ENCODE data around the gene GTF2F2. TPM values are rescaled to one million over a fixed set of nuclear protein-coding genes. Genes with fewer than 3 reads are reported as not detected.

GTF2F2 gene
- total and polyA plus RNA-seq, 2 donors (not counting 1 experiment from before 2014, with no cell fraction given): 5.9 to 19.6 TPM

DNA sequence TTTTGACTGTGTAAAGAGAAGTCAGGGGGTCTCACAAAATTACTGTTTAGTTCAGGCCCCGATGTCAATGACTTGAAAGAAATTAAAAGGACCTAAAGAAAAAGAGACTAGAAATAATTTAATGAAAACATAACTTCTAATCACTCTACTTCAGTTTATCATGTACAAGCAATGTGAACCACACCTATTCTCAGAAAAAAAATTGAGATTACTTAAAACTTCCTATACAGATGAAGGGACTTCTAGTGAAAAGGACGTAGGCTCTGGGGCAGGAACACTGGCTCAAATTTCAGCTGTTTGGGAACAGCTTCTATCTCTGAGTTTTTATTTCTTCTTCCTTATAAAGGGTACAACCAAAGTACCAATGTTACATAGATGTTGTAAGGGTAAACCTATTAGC is 182.7 kb downstream of the GTF2F2 start:
- no peak for ATAC-seq (ENCODE audit: low read depth)
- TF ChIP-seq, protein P1, sequence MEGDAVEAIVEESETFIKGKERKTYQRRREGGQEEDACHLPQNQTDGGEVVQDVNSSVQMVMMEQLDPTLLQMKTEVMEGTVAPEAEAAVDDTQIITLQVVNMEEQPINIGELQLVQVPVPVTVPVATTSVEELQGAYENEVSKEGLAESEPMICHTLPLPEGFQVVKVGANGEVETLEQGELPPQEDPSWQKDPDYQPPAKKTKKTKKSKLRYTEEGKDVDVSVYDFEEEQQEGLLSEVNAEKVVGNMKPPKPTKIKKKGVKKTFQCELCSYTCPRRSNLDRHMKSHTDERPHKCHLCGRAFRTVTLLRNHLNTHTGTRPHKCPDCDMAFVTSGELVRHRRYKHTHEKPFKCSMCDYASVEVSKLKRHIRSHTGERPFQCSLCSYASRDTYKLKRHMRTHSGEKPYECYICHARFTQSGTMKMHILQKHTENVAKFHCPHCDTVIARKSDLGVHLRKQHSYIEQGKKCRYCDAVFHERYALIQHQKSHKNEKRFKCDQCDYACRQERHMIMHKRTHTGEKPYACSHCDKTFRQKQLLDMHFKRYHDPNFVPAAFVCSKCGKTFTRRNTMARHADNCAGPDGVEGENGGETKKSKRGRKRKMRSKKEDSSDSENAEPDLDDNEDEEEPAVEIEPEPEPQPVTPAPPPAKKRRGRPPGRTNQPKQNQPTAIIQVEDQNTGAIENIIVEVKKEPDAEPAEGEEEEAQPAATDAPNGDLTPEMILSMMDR (IDR thresholded peaks at IDR 0.05): no peak
- TF ChIP-seq EZH2 (IDR thresholded peaks at IDR 0.05; ENCODE audit: borderline replicate concordance, insufficient read depth, low read depth, low read length, poor library complexity, severe bottlenecking): no peak
- peaks cover 14% of the 10 kb centered on the region for H3K27me3 Mint-ChIP-seq
- H3K9me3 Mint-ChIP-seq (ENCODE audit: insufficient read depth): no peaks in the 10 kb centered on the region
- ChIA-PET POLR2A (no interaction called here), CTCF (interaction anchor here (0.8 to 1.3 kb wide), 3 partner anchors 254 to 256 kb away, joined by 3 read pairs; no protein-coding TSS in a partner anchor)
- DNase-seq: no peak
- H2AFZ ChIP-seq (ENCODE audit: insufficient read depth, low read depth, low read length, poor library complexity, severe bottlenecking): no peak overlapping the region
- no peak overlapping the region for H3K27ac Mint-ChIP-seq
- peaks cover 0 to 4% of the 10 kb centered on the region in 2 donors for H3K4me1 ChIP-seq (ENCODE audit: control insufficient read depth in 2 of 2, insufficient read depth in 2 of 2, low read length in 2 of 2)
- no peaks in the 10 kb centered on the region for H3K79me2 ChIP-seq (ENCODE audit: control insufficient read depth, insufficient read depth, low read length)
- peaks cover 0 to 6% (median 0%) of the 10 kb centered on the region in 4 experiments for H3K27me3 ChIP-seq (replicated peaks in 1 of 4; ENCODE audit: control extremely low read depth in 1 of 4, control insufficient read depth in 3 of 4, insufficient read depth in 4 of 4, low read length in 3 of 4)
- H3K4me3 ChIP-seq (ENCODE audit: control extremely low read depth in 1 of 5, extremely low read depth in 1 of 5, insufficient read depth in 1 of 5, low read depth in 2 of 5, low read length in 4 of 5): no peak overlapping the region
- WGBS (ENCODE audit: insufficient coverage): no CpG with 5 or more reads among the region's 2 CpGs
- no peak overlapping the region for H3K27ac ChIP-seq (ENCODE audit: low read length in 2 of 2)
- H3K4me2 ChIP-seq (replicated peaks; ENCODE audit: low read depth, low read length, poor library complexity, severe bottlenecking): no peak overlapping the region
- intact Hi-C loops (cut with micrococcal nuclease): loop anchor here (10.0 kb wide), 1 partner anchor 178 kb away; the partner anchor contains the start of gene GTF2F2
- H3K36me3 ChIP-seq (replicated peaks in 1 of 2; ENCODE audit: control extremely low read depth in 1 of 2, control insufficient read depth in 1 of 2, extremely low read depth in 1 of 2, insufficient read depth in 2 of 2, low read length in 1 of 2): no peaks in the 10 kb centered on the region
- peaks cover 2% of the 10 kb centered on the region for H3K4me1 Mint-ChIP-seq
- peaks cover 0 to 4% (median 0%) of the 10 kb centered on the region in 3 donors for H3K9me3 ChIP-seq (ENCODE audit: control extremely low read depth in 1 of 3, control insufficient read depth in 2 of 3, insufficient read depth in 1 of 3, low read length in 2 of 3)
- no peak overlapping the region for H3K9ac ChIP-seq (ENCODE audit: low read length)
- no peaks in the 10 kb centered on the region for H4K20me1 ChIP-seq (ENCODE audit: control insufficient read depth, insufficient read depth, low read length, poor library complexity, severe bottlenecking)
- H3K4me3 Mint-ChIP-seq: no peak overlapping the region

DNA sequence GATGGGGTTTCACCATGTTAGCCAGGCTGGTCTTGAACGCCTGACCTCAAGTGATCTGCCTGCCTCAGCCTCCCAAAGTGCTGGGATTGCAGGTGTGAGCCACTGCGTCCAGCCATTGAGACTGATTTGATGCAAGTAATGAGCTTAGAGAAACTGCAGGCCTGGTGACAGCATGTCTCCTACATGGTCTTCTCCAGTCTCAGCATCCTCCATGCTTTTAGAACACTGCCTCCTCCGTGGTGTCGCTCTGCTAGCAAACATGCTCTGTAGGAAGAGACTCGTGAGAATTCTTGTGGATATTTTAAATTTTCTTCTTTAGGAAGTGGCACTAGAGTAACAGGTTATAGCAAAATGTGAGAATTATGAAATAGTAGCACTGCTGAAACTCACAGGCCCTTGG is 183.6 kb downstream of the GTF2F2 start:
- Histone ChIP-seq H3K4me2 (replicated peaks; ENCODE audit: low read depth, low read length, poor library complexity, severe bottlenecking) (no peak overlapping the region), H3K36me3 (replicated peaks in 1 of 2; ENCODE audit: control extremely low read depth in 1 of 2, control insufficient read depth in 1 of 2, extremely low read depth in 1 of 2, insufficient read depth in 2 of 2, low read length in 1 of 2) (no peaks in the 10 kb centered on the region), H2AFZ (ENCODE audit: insufficient read depth, low read depth, low read length, poor library complexity, severe bottlenecking) (no peak overlapping the region), H4K20me1 (ENCODE audit: control insufficient read depth, insufficient read depth, low read length, poor library complexity, severe bottlenecking) (no peaks in the 10 kb centered on the region), H3K4me1 (ENCODE audit: control insufficient read depth in 2 of 2, insufficient read depth in 2 of 2, low read length in 2 of 2) (no peaks in the 10 kb centered on the region), H3K27me3 (replicated peaks in 1 of 4; ENCODE audit: control extremely low read depth in 1 of 4, control insufficient read depth in 3 of 4, insufficient read depth in 4 of 4, low read length in 3 of 4) (peaks cover 0 to 9% (median 0%) of the 10 kb centered on the region in 4 experiments), H3K9me3 (ENCODE audit: control extremely low read depth in 1 of 3, control insufficient read depth in 2 of 3, insufficient read depth in 1 of 3, low read length in 2 of 3) (peaks cover 0 to 4% (median 0%) of the 10 kb centered on the region in 3 donors), H3K27ac (ENCODE audit: low read length in 2 of 2) (no peak overlapping the region), H3K79me2 (ENCODE audit: control insufficient read depth, insufficient read depth, low read length) (no peaks in the 10 kb centered on the region), H3K4me3 (ENCODE audit: control extremely low read depth in 1 of 5, extremely low read depth in 1 of 5, insufficient read depth in 1 of 5, low read depth in 2 of 5, low read length in 4 of 5) (no peak overlapping the region), H3K9ac (ENCODE audit: low read length) (no peak overlapping the region)
- Mint-ChIP-seq H3K9me3 (ENCODE audit: insufficient read depth) (no peaks in the 10 kb centered on the region), H3K4me1 (no peaks in the 10 kb centered on the region), H3K27ac (no peak overlapping the region), H3K4me3 (no peak overlapping the region), H3K27me3 (peaks cover 15% of the 10 kb centered on the region)
- intact Hi-C loops (cut with micrococcal nuclease): loop anchor here (10.0 kb wide), 1 partner anchor 179 kb away; the partner anchor contains the start of gene GTF2F2
- ATAC-seq (ENCODE audit: low read depth): no peak
- DNase-seq: no peak
- ChIA-PET POLR2A (no interaction called here), CTCF (interaction anchor here (0.8 kb wide), 1 partner anchor 257 kb away, joined by 3 read pairs; no protein-coding TSS in a partner anchor)
- TF ChIP-seq EZH2 (IDR thresholded peaks at IDR 0.05; ENCODE audit: borderline replicate concordance, insufficient read depth, low read depth, low read length, poor library complexity, severe bottlenecking): no peak
- TF ChIP-seq, protein P1 (IDR thresholded peaks at IDR 0.05): no peak
- 92% methylated on average over 3 of the region's 5 CpGs for WGBS (ENCODE audit: insufficient coverage)
